GM12891 (cell line): ENCODE results near the gene FAM78B.

Experiments
- POLR2A ChIP-seq: IDR thresholded peaks from 2 replicates; pipeline ENCODE4 v1.6.1; 2011; ENCODE audit warnings: low read depth, low read length, control low read depth
- POLR2AphosphoS5 ChIP-seq: IDR thresholded peaks from 2 replicates; pipeline ENCODE4 v1.6.1; 2011; ENCODE audit warnings: low read depth, low read length, control low read depth

GRCh38 chr1:166119471-166119965 is 47.3 kb downstream of the FAM78B start:
- TF ChIP-seq POLR2A (no peak), POLR2AphosphoS5 (no peak)
